Suppressor macrophage (primary cell): ENCODE measurements around the gene COMP.

Experiments
- DNase-seq, 4 experiments: peaks; one replicate each; pipeline ENCODE4 v3.0.0-alpha.2; 2020 to 2022

Gene COMP

GRCh38 chr19:18768997-18769891 lies 21.9 kb downstream of the COMP start:
- DNase-seq: no peak

- no peak for DNase-seq
Measured at GRCh38 chr19:18768046-18768771, 22.9 kb downstream of the COMP start.

- DNase-seq: no peak
Measured at GRCh38 chr19:18765224-18765623, 25.9 kb downstream of the COMP start.

- no peak for DNase-seq
Measured at GRCh38 chr19:18764591-18765051, 26.5 kb downstream of the COMP start.

- DNase-seq: no peak
Measured at GRCh38 chr19:18763674-18764590, 27.2 kb downstream of the COMP start.

- DNase-seq: no peak
Measured at GRCh38 chr19:18762125-18763023, 28.7 kb downstream of the COMP start.

- DNase-seq: no peak
Measured at GRCh38 chr19:18761531-18762110, 29.5 kb downstream of the COMP start.

- no peak for DNase-seq
Measured at GRCh38 chr19:18760440-18761383, 30.4 kb downstream of the COMP start.

- DNase-seq: no peak
Measured at GRCh38 chr19:18759995-18760426, 31.1 kb downstream of the COMP start.

GRCh38 chr19:18759304-18759994 lies 31.7 kb downstream of the COMP start:
- no peak for DNase-seq

GRCh38 chr19:18756896-18757295 lies 34.2 kb downstream of the COMP start:
- no peak for DNase-seq

GRCh38 chr19:18754501-18754900 lies 36.6 kb downstream of the COMP start:
- no peak for DNase-seq

- DNase-seq: no peak
Measured at GRCh38 chr19:18751571-18751970, 39.5 kb downstream of the COMP start.

- DNase-seq: no peak
Measured at GRCh38 chr19:18750295-18750970, 40.7 kb downstream of the COMP start.

- DNase-seq: no peak
Measured at GRCh38 chr19:18749362-18750231, 41.5 kb downstream of the COMP start.

GRCh38 chr19:18746401-18747325 lies 44.4 kb downstream of the COMP start:
- DNase-seq: no peak

- DNase-seq: no peak
Measured at GRCh38 chr19:18745931-18746330, 45.2 kb downstream of the COMP start.
